HepG2 (cell line): Measurements from ENCODE around the gene KMT2A. TPM values are rescaled to one million over a fixed set of nuclear protein-coding genes. Genes with fewer than 3 reads are reported as not detected.
A peak's percentile ranks its signal among the peaks of the same experiment; 100 is the strongest.

Source experiments
- IRF2 ChIP-seq: IDR thresholded peaks from 2 replicates; pipeline ENCODE4 v1.6.1; 2018; ENCODE audit warnings: missing genetic modification reagents, missing compliant biosample characterization
- MTF2 ChIP-seq: sonication (generic); formaldehyde crosslinking; IDR thresholded peaks from 2 replicates; pipeline ENCODE4 v1.5.0; 2020; ENCODE audit warnings: missing genetic modification reagents, borderline replicate concordance
- PHB2 ChIP-seq: fragments of 450-650 bp; IDR thresholded peaks from 2 replicates; pipeline ENCODE4 v1.6.1; 2018; ENCODE audit not compliant: partially characterized antibody
- polyA plus RNA-seq, 8 experiments: library from polyadenylated mRNA; depleted of rRNA in 3 of 8; stranded (reverse) in 7 of 8; unstranded in 1 of 8; fragments of >200 nt; fragmentation: Illumina TruSeq in 4 of 8; extraction: Trizol in 4 of 8; gene quantifications; 2 replicates each; pipeline versions ENCODE4 v1.2.1 to v1.2.3, GENCODE V29; 2011 to 2016; ENCODE audit warnings: low read depth in 4 of 8, missing spikeins in 1 of 8, mixed read lengths in 1 of 8; ENCODE audit not compliant: insufficient read depth in 1 of 8
- total RNA-seq, 5 experiments: library from RNA; depleted of rRNA; stranded (reverse); fragments of >200 nt; fragmentation: Illumina TruSeq; extraction: Trizol; gene quantifications; 2 replicates each; pipeline ENCODE4 v1.2.3, GENCODE V29; 2016; ENCODE audit warnings: low read depth in 1 of 5
- TF ChIP-seq, protein P1 (sequence below): IDR thresholded peaks from 2 replicates; pipeline ENCODE4 v1.6.1; 2018; ENCODE audit warnings: missing genetic modification reagents
- TF ChIP-seq, protein P2 (sequence below): sonication (generic); formaldehyde crosslinking; IDR thresholded peaks from 2 replicates; pipeline ENCODE4 v1.4.0; 2020; ENCODE audit warnings: missing genetic modification reagents, borderline replicate concordance
- TF ChIP-seq, protein P3 (sequence below): sonication (generic); formaldehyde crosslinking; IDR thresholded peaks from 2 replicates; pipeline ENCODE4 v1.4.0; 2020; ENCODE audit warnings: mild to moderate bottlenecking, missing genetic modification reagents
- TF ChIP-seq, protein P4 (sequence below): IDR thresholded peaks from 2 replicates; pipeline ENCODE4 v1.6.1; 2016; ENCODE audit warnings: control low read depth
- TF ChIP-seq, protein P5 (sequence below): sonication (generic); formaldehyde crosslinking; IDR thresholded peaks from 2 replicates; pipeline ENCODE4 v1.4.0; 2020; ENCODE audit warnings: missing genetic modification reagents

The KMT2A gene
- total and polyA plus RNA-seq, 2 of the 13 experiments (the other 11 are each of a cell fraction or from before 2014, with no cell fraction given), result 12.4 to 20.0 TPM

DNA sequence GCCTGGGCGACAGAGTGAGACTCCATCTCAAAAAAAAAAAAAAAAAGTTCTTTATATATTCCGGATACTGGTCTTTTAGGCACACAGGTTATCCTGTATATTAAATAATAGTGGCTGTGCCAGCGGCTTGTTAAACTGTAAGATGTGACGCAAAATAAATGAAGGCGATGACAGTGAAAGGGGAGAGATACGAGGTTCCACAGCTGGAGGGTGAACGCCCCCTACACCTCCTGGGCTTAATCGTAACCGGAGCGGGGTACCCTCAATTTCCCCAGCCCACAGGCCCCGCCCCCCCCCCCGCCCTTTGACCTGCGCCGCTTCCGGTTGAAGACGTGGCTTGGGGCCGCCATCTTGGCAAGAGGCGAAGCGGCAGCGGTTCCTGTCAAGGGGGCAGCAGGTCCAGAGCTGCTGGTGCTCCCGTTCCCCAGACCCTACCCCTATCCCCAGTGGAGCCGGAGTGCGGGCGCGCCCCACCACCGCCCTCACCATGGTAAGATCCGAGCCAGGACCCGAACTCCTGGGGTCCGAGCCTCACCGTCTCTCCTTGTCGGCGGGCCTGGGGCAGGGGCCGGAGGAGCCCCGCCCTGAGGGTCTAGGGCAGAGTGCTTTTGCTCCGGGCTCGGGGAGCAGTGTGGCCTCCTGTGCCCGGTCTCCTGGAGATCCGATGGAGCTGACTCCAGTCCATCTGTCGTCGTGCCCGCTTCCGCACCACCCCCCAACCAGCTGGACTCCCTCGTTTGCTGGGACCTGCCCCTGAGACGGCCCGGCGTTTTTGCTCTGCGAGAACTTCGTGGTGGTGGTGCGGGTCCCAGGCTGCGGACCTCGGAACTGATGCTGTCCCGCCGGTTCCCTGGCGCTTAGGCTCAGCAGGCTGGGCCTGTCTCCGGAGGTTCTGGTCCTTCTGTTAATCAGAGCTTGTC, 136.0 kb downstream of the KMT2A start, which contains the start of gene ARCN1 (continued):
- TF ChIP-seq, protein P1, sequence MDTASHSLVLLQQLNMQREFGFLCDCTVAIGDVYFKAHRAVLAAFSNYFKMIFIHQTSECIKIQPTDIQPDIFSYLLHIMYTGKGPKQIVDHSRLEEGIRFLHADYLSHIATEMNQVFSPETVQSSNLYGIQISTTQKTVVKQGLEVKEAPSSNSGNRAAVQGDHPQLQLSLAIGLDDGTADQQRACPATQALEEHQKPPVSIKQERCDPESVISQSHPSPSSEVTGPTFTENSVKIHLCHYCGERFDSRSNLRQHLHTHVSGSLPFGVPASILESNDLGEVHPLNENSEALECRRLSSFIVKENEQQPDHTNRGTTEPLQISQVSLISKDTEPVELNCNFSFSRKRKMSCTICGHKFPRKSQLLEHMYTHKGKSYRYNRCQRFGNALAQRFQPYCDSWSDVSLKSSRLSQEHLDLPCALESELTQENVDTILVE (CRISPR knock-in tag), result no peak
- TF ChIP-seq IRF2 (CRISPR knock-in tag) (0 out of 2 replicates have a peak, but pooled peaks have one; percentile 5), MTF2 (CRISPR knock-in tag) (peak; percentile 76; the same call in 1 of the 2 replicates), PHB2 (no peak)
- TF ChIP-seq, protein P2, sequence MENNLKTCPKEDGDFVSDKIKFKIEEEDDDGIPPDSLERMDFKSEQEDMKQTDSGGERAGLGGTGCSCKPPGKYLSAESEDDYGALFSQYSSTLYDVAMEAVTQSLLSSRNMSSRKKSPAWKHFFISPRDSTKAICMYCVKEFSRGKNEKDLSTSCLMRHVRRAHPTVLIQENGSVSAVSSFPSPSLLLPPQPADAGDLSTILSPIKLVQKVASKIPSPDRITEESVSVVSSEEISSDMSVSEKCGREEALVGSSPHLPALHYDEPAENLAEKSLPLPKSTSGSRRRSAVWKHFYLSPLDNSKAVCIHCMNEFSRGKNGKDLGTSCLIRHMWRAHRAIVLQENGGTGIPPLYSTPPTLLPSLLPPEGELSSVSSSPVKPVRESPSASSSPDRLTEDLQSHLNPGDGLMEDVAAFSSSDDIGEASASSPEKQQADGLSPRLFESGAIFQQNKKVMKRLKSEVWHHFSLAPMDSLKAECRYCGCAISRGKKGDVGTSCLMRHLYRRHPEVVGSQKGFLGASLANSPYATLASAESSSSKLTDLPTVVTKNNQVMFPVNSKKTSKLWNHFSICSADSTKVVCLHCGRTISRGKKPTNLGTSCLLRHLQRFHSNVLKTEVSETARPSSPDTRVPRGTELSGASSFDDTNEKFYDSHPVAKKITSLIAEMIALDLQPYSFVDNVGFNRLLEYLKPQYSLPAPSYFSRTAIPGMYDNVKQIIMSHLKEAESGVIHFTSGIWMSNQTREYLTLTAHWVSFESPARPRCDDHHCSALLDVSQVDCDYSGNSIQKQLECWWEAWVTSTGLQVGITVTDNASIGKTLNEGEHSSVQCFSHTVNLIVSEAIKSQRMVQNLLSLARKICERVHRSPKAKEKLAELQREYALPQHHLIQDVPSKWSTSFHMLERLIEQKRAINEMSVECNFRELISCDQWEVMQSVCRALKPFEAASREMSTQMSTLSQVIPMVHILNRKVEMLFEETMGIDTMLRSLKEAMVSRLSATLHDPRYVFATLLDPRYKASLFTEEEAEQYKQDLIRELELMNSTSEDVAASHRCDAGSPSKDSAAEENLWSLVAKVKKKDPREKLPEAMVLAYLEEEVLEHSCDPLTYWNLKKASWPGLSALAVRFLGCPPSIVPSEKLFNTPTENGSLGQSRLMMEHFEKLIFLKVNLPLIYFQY, result no peak
- TF ChIP-seq, protein P3, sequence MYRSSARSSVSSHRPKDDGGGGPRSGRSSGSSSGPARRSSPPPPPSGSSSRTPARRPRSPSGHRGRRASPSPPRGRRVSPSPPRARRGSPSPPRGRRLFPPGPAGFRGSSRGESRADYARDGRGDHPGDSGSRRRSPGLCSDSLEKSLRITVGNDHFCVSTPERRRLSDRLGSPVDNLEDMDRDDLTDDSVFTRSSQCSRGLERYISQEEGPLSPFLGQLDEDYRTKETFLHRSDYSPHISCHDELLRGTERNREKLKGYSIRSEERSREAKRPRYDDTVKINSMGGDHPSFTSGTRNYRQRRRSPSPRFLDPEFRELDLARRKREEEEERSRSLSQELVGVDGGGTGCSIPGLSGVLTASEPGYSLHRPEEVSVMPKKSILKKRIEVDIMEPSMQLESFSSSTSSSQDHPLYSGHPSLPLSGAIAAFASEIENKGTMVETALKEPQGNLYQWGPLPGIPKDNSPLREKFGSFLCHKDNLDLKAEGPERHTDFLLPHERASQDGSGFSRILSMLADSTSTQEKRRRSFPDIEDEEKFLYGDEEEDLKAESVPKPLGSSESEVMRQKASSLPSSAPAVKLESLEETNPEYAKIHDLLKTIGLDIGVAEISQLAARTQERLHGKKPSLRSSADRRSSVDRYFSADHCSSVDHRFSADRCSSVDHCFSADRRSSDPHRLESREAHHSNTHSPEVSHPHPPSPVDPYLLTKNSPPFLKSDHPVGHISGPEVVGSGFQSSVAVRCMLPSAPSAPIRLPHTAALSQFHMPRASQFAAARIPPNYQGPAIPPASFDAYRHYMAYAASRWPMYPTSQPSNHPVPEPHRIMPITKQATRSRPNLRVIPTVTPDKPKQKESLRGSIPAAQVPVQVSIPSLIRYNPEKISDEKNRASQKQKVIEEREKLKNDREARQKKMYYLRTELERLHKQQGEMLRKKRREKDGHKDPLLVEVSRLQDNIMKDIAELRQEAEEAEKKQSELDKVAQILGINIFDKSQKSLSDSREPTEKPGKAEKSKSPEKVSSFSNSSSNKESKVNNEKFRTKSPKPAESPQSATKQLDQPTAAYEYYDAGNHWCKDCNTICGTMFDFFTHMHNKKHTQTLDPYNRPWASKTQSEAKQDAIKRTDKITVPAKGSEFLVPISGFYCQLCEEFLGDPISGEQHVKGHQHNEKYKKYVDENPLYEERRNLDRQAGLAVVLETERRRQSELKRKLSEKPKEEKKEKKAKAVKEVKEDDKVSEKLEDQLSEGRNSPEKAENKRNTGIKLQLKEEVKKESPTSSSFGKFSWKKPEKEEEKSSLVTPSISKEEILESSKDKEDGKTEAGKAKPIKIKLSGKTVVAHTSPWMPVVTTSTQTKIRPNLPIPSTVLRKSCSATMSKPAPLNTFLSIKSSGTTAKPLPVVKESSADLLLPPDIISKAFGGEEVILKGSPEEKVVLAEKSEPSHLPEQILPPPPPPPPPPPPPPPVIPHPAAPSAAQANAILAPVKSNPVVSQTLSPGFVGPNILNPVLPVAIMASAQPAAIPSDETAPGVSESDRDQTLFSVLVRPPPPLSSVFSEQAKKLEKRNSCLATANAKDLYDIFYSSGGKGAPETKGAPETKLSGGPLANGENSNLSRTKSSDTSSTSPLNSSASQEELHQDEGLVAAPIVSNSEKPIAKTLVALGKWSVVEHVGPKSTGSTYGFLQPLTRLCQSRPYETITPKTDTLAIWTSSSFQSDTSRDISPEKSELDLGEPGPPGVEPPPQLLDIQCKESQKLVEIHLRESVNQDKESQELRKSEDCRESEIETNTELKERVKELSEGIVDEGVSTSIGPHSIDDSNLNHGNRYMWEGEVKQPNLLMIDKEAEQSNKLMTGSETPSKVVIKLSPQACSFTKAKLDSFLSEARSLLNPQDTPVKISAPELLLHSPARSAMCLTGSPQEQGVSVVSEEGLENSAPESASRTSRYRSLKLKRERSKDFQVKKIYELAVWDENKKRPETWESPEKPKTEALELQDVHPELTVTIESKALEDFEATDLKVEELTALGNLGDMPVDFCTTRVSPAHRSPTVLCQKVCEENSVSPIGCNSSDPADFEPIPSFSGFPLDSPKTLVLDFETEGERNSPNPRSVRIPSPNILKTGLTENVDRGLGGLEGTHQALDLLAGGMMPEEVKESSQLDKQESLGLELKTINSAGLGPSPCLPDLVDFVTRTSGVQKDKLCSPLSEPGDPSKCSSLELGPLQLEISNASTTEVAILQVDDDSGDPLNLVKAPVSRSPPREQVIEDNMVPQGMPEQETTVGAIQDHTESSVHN (CRISPR knock-in tag), result no peak
- TF ChIP-seq, protein P4, sequence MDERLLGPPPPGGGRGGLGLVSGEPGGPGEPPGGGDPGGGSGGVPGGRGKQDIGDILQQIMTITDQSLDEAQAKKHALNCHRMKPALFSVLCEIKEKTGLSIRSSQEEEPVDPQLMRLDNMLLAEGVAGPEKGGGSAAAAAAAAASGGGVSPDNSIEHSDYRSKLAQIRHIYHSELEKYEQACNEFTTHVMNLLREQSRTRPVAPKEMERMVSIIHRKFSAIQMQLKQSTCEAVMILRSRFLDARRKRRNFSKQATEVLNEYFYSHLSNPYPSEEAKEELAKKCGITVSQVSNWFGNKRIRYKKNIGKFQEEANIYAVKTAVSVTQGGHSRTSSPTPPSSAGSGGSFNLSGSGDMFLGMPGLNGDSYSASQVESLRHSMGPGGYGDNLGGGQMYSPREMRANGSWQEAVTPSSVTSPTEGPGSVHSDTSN (CRISPR knock-in tag), result no peak
- TF ChIP-seq, protein P5, sequence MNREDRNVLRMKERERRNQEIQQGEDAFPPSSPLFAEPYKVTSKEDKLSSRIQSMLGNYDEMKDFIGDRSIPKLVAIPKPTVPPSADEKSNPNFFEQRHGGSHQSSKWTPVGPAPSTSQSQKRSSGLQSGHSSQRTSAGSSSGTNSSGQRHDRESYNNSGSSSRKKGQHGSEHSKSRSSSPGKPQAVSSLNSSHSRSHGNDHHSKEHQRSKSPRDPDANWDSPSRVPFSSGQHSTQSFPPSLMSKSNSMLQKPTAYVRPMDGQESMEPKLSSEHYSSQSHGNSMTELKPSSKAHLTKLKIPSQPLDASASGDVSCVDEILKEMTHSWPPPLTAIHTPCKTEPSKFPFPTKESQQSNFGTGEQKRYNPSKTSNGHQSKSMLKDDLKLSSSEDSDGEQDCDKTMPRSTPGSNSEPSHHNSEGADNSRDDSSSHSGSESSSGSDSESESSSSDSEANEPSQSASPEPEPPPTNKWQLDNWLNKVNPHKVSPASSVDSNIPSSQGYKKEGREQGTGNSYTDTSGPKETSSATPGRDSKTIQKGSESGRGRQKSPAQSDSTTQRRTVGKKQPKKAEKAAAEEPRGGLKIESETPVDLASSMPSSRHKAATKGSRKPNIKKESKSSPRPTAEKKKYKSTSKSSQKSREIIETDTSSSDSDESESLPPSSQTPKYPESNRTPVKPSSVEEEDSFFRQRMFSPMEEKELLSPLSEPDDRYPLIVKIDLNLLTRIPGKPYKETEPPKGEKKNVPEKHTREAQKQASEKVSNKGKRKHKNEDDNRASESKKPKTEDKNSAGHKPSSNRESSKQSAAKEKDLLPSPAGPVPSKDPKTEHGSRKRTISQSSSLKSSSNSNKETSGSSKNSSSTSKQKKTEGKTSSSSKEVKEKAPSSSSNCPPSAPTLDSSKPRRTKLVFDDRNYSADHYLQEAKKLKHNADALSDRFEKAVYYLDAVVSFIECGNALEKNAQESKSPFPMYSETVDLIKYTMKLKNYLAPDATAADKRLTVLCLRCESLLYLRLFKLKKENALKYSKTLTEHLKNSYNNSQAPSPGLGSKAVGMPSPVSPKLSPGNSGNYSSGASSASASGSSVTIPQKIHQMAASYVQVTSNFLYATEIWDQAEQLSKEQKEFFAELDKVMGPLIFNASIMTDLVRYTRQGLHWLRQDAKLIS, result no peak
